ENCODE data around the gene KPNA6. TPM values are rescaled to one million over a fixed set of nuclear protein-coding genes. Genes with fewer than 3 reads are reported as not detected.

KPNA6 gene
- total RNA-seq, 2 donors from 2014 or later, result 95.4 to 119 TPM

DNA sequence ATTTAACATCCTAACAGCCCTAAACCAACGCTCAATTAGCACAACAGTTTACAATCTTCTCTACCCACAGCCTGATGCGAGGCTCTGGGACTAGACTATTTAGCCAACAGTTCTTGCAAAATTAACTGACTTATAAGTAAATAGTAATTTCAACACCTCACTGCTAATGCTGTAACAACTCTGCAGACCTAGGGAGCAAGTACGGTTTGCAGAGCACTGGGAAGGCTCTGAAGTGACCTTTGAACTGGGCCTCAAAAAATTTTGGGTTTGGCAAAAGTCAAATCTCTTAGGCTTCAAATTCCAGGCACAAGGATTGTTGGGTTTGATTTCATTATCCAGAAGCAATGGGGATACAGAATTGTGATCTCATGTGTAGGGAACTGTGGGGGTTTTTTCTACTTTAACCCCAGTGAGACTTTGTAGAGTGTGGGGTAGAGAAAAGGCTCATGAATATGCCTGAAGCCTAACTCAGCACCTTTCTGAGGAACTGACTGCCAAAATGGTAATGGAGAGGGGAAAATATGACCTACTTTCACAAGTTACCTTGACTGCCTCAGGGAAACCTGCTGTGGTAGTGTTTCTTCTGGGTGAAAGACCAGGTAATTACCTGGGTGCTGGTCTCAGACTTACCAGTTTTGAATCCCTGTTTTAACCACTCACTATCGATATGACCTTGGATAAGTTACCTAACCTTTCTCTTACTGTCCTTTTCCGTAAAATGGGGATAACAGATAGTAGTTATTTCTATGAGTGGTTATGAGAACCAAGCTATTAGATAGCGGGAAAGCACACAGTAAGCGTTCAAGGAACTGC, 70.7 kb downstream of the KPNA6 start:
- Mint-ChIP-seq H3K27ac (no peak overlapping the region), H3K4me1 (peaks cover 29% of the 10 kb centered on the region), H3K4me3 (peak overlapping the region; percentile 83), H3K9me3 (no peaks in the 10 kb centered on the region), H3K27me3 (ENCODE audit: insufficient read depth) (no peaks in the 10 kb centered on the region), H3K36me3 (ENCODE audit: low read depth) (peaks cover 30% of the 10 kb centered on the region)
- 85 to 90% methylated on average over 3 to 7 of the region's 7 CpGs for WGBS, 2 experiments (ENCODE audit: insufficient coverage in 1 of 2, insufficient read length in 1 of 2)
- Histone ChIP-seq H3K36me3 (ENCODE audit: control insufficient read depth, insufficient read depth, low read length) (peaks cover 49% of the 10 kb centered on the region), H3K4me1 (ENCODE audit: control insufficient read depth, insufficient read depth, low read length) (no peaks in the 10 kb centered on the region), H3K9me3 (ENCODE audit: control insufficient read depth, low read length) (no peaks in the 10 kb centered on the region), H3K9ac (ENCODE audit: extremely low read depth, low read length, poor library complexity, severe bottlenecking) (no peak overlapping the region), H3K4me3 (ENCODE audit: low read length) (peak overlapping the region; percentile 94), H3K27me3 (ENCODE audit: control insufficient read depth, insufficient read depth, low read length, poor library complexity, severe bottlenecking) (no peaks in the 10 kb centered on the region), H3K27ac (ENCODE audit: low read depth, low read length) (peak overlapping the region; percentile 6)
- DNase-seq, result no peak
- TF ChIP-seq, protein P1, sequence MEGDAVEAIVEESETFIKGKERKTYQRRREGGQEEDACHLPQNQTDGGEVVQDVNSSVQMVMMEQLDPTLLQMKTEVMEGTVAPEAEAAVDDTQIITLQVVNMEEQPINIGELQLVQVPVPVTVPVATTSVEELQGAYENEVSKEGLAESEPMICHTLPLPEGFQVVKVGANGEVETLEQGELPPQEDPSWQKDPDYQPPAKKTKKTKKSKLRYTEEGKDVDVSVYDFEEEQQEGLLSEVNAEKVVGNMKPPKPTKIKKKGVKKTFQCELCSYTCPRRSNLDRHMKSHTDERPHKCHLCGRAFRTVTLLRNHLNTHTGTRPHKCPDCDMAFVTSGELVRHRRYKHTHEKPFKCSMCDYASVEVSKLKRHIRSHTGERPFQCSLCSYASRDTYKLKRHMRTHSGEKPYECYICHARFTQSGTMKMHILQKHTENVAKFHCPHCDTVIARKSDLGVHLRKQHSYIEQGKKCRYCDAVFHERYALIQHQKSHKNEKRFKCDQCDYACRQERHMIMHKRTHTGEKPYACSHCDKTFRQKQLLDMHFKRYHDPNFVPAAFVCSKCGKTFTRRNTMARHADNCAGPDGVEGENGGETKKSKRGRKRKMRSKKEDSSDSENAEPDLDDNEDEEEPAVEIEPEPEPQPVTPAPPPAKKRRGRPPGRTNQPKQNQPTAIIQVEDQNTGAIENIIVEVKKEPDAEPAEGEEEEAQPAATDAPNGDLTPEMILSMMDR (conservative IDR thresholded peaks at IDR 0.05), result no peak

- Mint-ChIP-seq H3K27me3 (ENCODE audit: insufficient read depth) (no peaks in the 10 kb centered on the region), H3K4me1 (peaks cover 29% of the 10 kb centered on the region), H3K9me3 (no peaks in the 10 kb centered on the region), H3K4me3 (peak overlapping the region; percentile 83), H3K36me3 (ENCODE audit: low read depth) (peaks cover 33% of the 10 kb centered on the region), H3K27ac (peak overlapping the region; percentile 91)
- TF ChIP-seq, protein P1 (conservative IDR thresholded peaks at IDR 0.05), result no peak
- H3K27me3 ChIP-seq (ENCODE audit: control insufficient read depth, insufficient read depth, low read length, poor library complexity, severe bottlenecking), result no peaks in the 10 kb centered on the region
- no peaks in the 10 kb centered on the region for H3K4me1 ChIP-seq (ENCODE audit: control insufficient read depth, insufficient read depth, low read length)
- no peak overlapping the region for H3K9ac ChIP-seq (ENCODE audit: extremely low read depth, low read length, poor library complexity, severe bottlenecking)
- peak overlapping the region; percentile 93 for H3K27ac ChIP-seq (ENCODE audit: low read depth, low read length)
- WGBS, 2 experiments (ENCODE audit: insufficient coverage in 1 of 2, insufficient read length in 1 of 2), result 53 to 63% methylated on average over 6 to 7 of the region's 7 CpGs
- no peak for DNase-seq
- peak overlapping the region; percentile 94 for H3K4me3 ChIP-seq (ENCODE audit: low read length)
- H3K36me3 ChIP-seq (ENCODE audit: control insufficient read depth, insufficient read depth, low read length), result peaks cover 49% of the 10 kb centered on the region
- H3K9me3 ChIP-seq (ENCODE audit: control insufficient read depth, low read length), result no peaks in the 10 kb centered on the region
Observed at GRCh38 chr1:32179193-32179442, 71.3 kb downstream of the KPNA6 start.

- H3K27me3 ChIP-seq (ENCODE audit: control insufficient read depth, insufficient read depth, low read length, poor library complexity, severe bottlenecking), result no peaks in the 10 kb centered on the region
Observed at GRCh38 chr1:32179443-32180185, 71.8 kb downstream of the KPNA6 start, which contains the start of gene TXLNA. Gene TXLNA (plus strand): TSS chr1:32179675. CDS start chr1:32180346, 671 bp downstream.

More at GRCh38 chr1:32179443-32180185, 71.8 kb downstream of the KPNA6 start, which contains the start of gene TXLNA:
- Histone ChIP-seq H3K36me3 (ENCODE audit: control insufficient read depth, insufficient read depth, low read length) (peaks cover 49% of the 10 kb centered on the region), H3K4me1 (ENCODE audit: control insufficient read depth, insufficient read depth, low read length) (no peaks in the 10 kb centered on the region), H3K9me3 (ENCODE audit: control insufficient read depth, low read length) (no peaks in the 10 kb centered on the region), H3K4me3 (ENCODE audit: low read length) (peak within 1 kb of the TSS; percentile 94), H3K27ac (ENCODE audit: low read depth, low read length) (peak within 1 kb of the TSS; percentile 93), H3K9ac (ENCODE audit: extremely low read depth, low read length, poor library complexity, severe bottlenecking) (peak within 1 kb of the TSS; percentile 84)
- DNase-seq, result peak; percentile 98
- Mint-ChIP-seq H3K27me3 (ENCODE audit: insufficient read depth) (no peaks in the 10 kb centered on the region), H3K4me1 (peaks cover 29% of the 10 kb centered on the region), H3K4me3 (peak within 1 kb of the TSS; percentile 83), H3K36me3 (ENCODE audit: low read depth) (peaks cover 34% of the 10 kb centered on the region), H3K27ac (peak within 1 kb of the TSS; percentile 96), H3K9me3 (no peaks in the 10 kb centered on the region)
- TF ChIP-seq, protein P1 (conservative IDR thresholded peaks at IDR 0.05), result no peak
- 1% methylated on average over 44 to 79 of the region's 79 CpGs for WGBS, 2 experiments (ENCODE audit: insufficient coverage in 1 of 2, insufficient read length in 1 of 2)
